Nephron progenitor cell (in vitro differentiated cells): ENCODE data around the gene SPAG16.

Experiments
- DNase-seq: peaks from one replicate; pipeline ENCODE4 v3.0.0; 2021
- H3K27ac Mint-ChIP-seq: 2 replicates; pipeline ENCODE4 v1.8.0; 2021; ENCODE audit warnings: mild to moderate bottlenecking, moderate library complexity, mixed read lengths
- H3K27me3 Mint-ChIP-seq: 2 replicates; pipeline ENCODE4 v1.8.0; 2021; ENCODE audit warnings: mild to moderate bottlenecking, low read depth, mixed read lengths; ENCODE audit not compliant: poor library complexity
- H3K36me3 Mint-ChIP-seq: 2 replicates; pipeline ENCODE4 v1.8.0; 2021; ENCODE audit warnings: low read depth, mixed read lengths
- H3K4me1 Mint-ChIP-seq: 2 replicates; pipeline ENCODE4 v1.8.0; 2021; ENCODE audit warnings: mixed read lengths
- H3K4me3 Mint-ChIP-seq: 2 replicates; pipeline ENCODE4 v1.8.0; 2021; ENCODE audit warnings: mild to moderate bottlenecking, moderate library complexity, mixed read lengths
- H3K9me3 Mint-ChIP-seq: 2 replicates; pipeline ENCODE4 v1.8.0; 2021; ENCODE audit warnings: mild to moderate bottlenecking, moderate library complexity, mixed read lengths
- TF ChIP-seq, protein P1 (sequence below): fragments of 200-600 bp; sonication (generic); IDR thresholded peaks from 2 replicates; pipeline ENCODE4 v1.5.0; 2021; ENCODE audit warnings: antibody characterized with exemption

The SPAG16 gene

DNA sequence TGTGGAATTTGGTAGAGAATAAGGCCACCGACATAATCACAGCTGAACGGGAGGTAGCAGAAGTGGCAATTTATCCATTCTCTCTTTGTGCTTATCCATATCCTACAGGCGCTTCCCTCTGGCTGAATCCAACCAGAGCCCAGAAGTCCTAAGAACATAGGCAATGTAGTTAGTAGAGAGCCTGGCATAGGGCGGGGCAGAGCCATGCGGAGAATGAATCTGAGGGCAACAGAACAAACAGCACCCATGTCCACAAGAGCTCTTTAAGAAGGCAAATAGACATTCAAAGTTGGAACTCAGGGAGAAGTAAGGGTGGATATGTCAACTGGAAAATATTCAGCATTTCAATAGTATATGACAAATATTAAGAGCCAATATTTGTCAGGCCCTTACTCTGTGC lies 820.7 kb downstream of the SPAG16 start:
- Mint-ChIP-seq H3K4me3 (no peak overlapping the region), H3K27ac (no peak overlapping the region), H3K9me3 (no peaks in the 10 kb centered on the region), H3K27me3 (no peaks in the 10 kb centered on the region), H3K4me1 (peaks cover 5% of the 10 kb centered on the region), H3K36me3 (no peaks in the 10 kb centered on the region)
- TF ChIP-seq, protein P1, sequence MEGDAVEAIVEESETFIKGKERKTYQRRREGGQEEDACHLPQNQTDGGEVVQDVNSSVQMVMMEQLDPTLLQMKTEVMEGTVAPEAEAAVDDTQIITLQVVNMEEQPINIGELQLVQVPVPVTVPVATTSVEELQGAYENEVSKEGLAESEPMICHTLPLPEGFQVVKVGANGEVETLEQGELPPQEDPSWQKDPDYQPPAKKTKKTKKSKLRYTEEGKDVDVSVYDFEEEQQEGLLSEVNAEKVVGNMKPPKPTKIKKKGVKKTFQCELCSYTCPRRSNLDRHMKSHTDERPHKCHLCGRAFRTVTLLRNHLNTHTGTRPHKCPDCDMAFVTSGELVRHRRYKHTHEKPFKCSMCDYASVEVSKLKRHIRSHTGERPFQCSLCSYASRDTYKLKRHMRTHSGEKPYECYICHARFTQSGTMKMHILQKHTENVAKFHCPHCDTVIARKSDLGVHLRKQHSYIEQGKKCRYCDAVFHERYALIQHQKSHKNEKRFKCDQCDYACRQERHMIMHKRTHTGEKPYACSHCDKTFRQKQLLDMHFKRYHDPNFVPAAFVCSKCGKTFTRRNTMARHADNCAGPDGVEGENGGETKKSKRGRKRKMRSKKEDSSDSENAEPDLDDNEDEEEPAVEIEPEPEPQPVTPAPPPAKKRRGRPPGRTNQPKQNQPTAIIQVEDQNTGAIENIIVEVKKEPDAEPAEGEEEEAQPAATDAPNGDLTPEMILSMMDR = no peak
- no peak for DNase-seq

DNA sequence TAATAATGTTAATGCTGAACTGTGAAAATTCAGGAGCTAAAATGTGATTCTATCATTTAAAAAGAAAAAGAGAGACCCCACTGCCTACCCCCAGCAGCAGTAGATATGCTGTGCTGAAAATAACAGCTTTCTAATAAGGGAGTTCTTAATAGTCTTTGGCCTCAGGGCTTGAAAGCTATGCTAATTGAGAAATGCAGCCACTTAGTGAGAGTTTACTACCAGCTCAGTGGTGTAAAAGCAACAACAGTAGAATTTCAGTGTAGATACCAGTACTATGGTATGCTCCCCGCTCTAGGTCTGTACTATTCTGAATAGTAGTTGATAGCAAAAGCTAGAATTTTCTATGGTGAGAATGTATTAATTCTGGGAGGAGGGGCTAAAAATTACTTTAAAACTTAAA lies 823.5 kb downstream of the SPAG16 start:
- peaks cover 11% of the 10 kb centered on the region for H3K9me3 Mint-ChIP-seq
- H3K27ac Mint-ChIP-seq = no peak overlapping the region
- no peak overlapping the region for H3K4me3 Mint-ChIP-seq
- H3K4me1 Mint-ChIP-seq = peaks cover 5% of the 10 kb centered on the region
- TF ChIP-seq, protein P1 = no peak
- no peak for DNase-seq
- H3K36me3 Mint-ChIP-seq = no peaks in the 10 kb centered on the region
- H3K27me3 Mint-ChIP-seq = no peaks in the 10 kb centered on the region

DNA sequence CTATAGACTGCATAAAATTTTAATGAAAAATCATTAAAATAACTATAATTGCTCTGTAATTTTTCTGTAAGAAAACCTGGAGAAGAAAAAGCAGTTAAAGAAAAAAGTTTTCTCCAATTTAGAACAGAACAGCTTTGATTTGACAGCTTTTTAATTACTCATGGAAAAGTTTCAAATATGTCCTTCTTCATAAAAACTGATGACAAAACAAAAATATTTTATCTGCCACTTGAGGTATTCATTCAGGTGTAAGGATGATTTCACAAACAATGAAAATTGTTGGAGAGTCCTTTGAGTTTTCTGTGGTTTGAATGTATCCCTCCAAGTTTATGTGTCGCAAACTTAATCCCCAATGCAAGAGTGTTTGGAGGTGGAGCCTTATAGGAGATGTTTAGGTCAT lies 824.3 kb downstream of the SPAG16 start:
- no peak for DNase-seq
- no peaks in the 10 kb centered on the region for H3K36me3 Mint-ChIP-seq
- H3K4me1 Mint-ChIP-seq = no peaks in the 10 kb centered on the region
- H3K27me3 Mint-ChIP-seq = no peaks in the 10 kb centered on the region
- H3K4me3 Mint-ChIP-seq = no peak overlapping the region
- peaks cover 11% of the 10 kb centered on the region for H3K9me3 Mint-ChIP-seq
- TF ChIP-seq, protein P1 = no peak
- H3K27ac Mint-ChIP-seq = no peak overlapping the region

DNA sequence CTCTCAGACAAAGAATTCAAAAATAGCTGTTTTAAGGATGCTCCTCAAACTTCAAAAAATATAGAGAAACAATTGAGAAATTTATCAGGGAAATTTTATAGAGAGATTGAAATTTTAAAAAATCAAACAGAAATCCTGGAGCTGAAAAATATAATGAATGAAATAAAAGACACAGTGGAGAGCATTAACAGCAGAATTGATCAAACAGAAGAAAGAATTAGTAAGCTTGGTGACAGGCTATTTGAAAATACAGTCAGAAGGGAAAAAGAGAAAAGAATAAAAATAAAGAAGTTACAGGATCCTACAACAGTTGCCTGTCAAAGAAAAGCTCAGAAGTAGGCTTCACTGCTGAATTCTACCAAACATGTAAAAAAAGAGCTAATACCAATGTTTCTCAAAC lies 832.8 kb downstream of the SPAG16 start:
- Mint-ChIP-seq H3K27ac (no peak overlapping the region), H3K36me3 (peaks cover 18% of the 10 kb centered on the region), H3K4me3 (no peak overlapping the region), H3K4me1 (no peaks in the 10 kb centered on the region), H3K27me3 (no peaks in the 10 kb centered on the region), H3K9me3 (peaks cover 38% of the 10 kb centered on the region)
- DNase-seq = no peak
- TF ChIP-seq, protein P1 = no peak

DNA sequence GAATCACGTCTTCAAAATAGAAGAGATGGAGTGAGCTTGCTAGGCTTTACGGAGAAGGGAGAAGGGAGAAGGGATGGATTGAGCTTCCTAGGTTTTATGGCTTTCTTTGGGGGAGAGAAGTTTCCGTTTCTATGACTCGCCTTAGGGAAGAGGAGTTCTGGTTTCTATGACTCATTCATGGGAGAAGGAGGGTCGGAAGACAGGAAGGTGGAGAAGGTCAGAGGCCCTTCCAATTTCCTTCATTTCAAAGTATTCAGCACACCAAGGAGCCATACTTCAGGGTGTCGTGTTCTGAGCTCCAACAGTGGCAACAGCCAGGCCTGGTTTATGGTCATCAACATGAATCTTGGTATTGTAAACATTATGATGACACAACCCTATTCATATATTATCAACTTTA lies 841.9 kb downstream of the SPAG16 start:
- TF ChIP-seq, protein P1 = no peak
- Mint-ChIP-seq H3K4me3 (no peak overlapping the region), H3K27ac (peak overlapping the region; percentile 5)

DNA sequence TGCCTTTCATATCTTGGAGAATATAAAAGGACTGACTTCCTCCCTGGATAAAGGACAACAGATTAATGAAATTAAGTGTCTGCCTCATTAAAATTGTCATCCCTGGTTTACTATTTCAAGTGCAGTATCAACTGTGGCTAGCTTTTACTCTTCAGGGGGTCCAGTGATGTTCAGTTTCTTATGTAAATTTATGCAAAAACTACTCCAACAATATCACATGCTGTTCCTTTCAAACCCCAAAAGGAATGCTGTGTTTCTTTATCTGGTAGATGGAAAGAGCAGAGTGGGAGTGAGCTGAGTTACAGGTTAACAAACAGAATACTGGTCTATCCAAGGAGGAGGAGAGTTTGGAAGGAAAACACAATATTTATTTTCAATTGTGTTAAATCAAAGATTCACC lies 842.9 kb downstream of the SPAG16 start:
- no peaks in the 10 kb centered on the region for H3K9me3 Mint-ChIP-seq
- H3K36me3 Mint-ChIP-seq = no peaks in the 10 kb centered on the region
- no peak for DNase-seq
- TF ChIP-seq, protein P1 = no peak
- peaks cover 8% of the 10 kb centered on the region for H3K4me1 Mint-ChIP-seq
- no peak overlapping the region for H3K27ac Mint-ChIP-seq
- H3K27me3 Mint-ChIP-seq = peaks cover 2% of the 10 kb centered on the region
- no peak overlapping the region for H3K4me3 Mint-ChIP-seq

More for the DNA sequence above, 841.9 kb downstream of the SPAG16 start:
- Mint-ChIP-seq H3K36me3 (no peaks in the 10 kb centered on the region), H3K27me3 (peaks cover 2% of the 10 kb centered on the region), H3K9me3 (no peaks in the 10 kb centered on the region), H3K4me1 (peaks cover 8% of the 10 kb centered on the region)
- no peak for DNase-seq
